Fibroblast of skin of left biceps (primary cell): Measurements from ENCODE around the gene PPA1.
"Not testable (repeated sequence)": the region's sequence is repeated elsewhere in the genome, so short reads cannot be mapped to it uniquely, and the experiment has no call there.

Source experiments
- DNase-seq, 2 experiments: peaks; one replicate each; pipeline ENCODE4 v3.0.0-alpha.2; 2013; ENCODE audit warnings: low read depth in 2 of 2

Gene PPA1

GRCh38 chr10:70233109-70233938 lies at the start of gene PPA1:
Gene PPA1, minus strand, starts transcription at chr10:70233429. Its CDS starts 102 bp downstream, at chr10:70233327.
- peak; percentile 82 to 84 for DNase-seq

GRCh38 chr10:70281609-70282008 lies 48.4 kb upstream of the PPA1 start:
- no peak for DNase-seq

- no peak for DNase-seq
Observed at GRCh38 chr10:70280099-70280498, 46.9 kb upstream of the PPA1 start.

- no peak for DNase-seq
Observed at GRCh38 chr10:70277396-70278030, 44.3 kb upstream of the PPA1 start.

- peak in 1 of 2 experiments; percentile 8 for DNase-seq
Observed at GRCh38 chr10:70274643-70275042, 41.4 kb upstream of the PPA1 start.

- no peak for DNase-seq
Observed at GRCh38 chr10:70272925-70273316, 39.7 kb upstream of the PPA1 start.

GRCh38 chr10:70271996-70272924 lies 39.0 kb upstream of the PPA1 start:
- no peak for DNase-seq

GRCh38 chr10:70270952-70271351 lies 37.7 kb upstream of the PPA1 start:
- DNase-seq: no peak

GRCh38 chr10:70269741-70270140 lies 36.5 kb upstream of the PPA1 start:
- no peak for DNase-seq

- DNase-seq: no peak
Observed at GRCh38 chr10:70268376-70268775, 35.1 kb upstream of the PPA1 start.

GRCh38 chr10:70267161-70267933 lies 34.1 kb upstream of the PPA1 start:
- DNase-seq: peak; percentile 78 to 80

GRCh38 chr10:70266701-70267100 lies 33.5 kb upstream of the PPA1 start:
- DNase-seq: no peak

GRCh38 chr10:70266056-70266455 lies 32.8 kb upstream of the PPA1 start:
- no peak for DNase-seq

GRCh38 chr10:70265032-70265689 lies 31.9 kb upstream of the PPA1 start:
- no peak for DNase-seq

- DNase-seq: no peak
Observed at GRCh38 chr10:70260734-70261133, 27.5 kb upstream of the PPA1 start.

GRCh38 chr10:70260259-70260658 lies 27.0 kb upstream of the PPA1 start:
- DNase-seq: no peak

GRCh38 chr10:70258216-70258615 lies 25.0 kb upstream of the PPA1 start:
- DNase-seq: no peak

- not testable (repeated sequence) for DNase-seq
Observed at GRCh38 chr10:70257816-70258215, 24.6 kb upstream of the PPA1 start.

- no peak for DNase-seq
Observed at GRCh38 chr10:70256463-70256862, 23.2 kb upstream of the PPA1 start.

GRCh38 chr10:70255329-70256299 lies 22.4 kb upstream of the PPA1 start:
- DNase-seq: no peak
